Measurements from ENCODE around the gene DIRAS3.
"Not testable (repeated sequence)": the region's sequence is repeated elsewhere in the genome, so short reads cannot be mapped to it uniquely, and the experiment has no call there.

DIRAS3 gene

GRCh38 chr1:68081775-68082283 is 31.4 kb upstream of the DIRAS3 start:
- H3K27ac ChIP-seq: no peak overlapping the region
- no peak for TF ChIP-seq CTCF (IDR thresholded peaks at IDR 0.05; ENCODE audit: low read depth, low read length)
- H3K27me3 ChIP-seq (ENCODE audit: insufficient read depth, low read depth, severe bottlenecking): no peaks in the 10 kb centered on the region
- no peaks in the 10 kb centered on the region for H3K9me3 ChIP-seq (ENCODE audit: severe bottlenecking)
- no peaks in the 10 kb centered on the region for H3K36me3 ChIP-seq
- DNase-seq: no peak
- H3K4me3 ChIP-seq (ENCODE audit: low read depth, low read length): no peak overlapping the region

GRCh38 chr1:68078647-68079046 is 28.2 kb upstream of the DIRAS3 start:
- Histone ChIP-seq H3K27me3 (ENCODE audit: insufficient read depth, low read depth, severe bottlenecking) (no peaks in the 10 kb centered on the region), H3K9me3 (ENCODE audit: severe bottlenecking) (no peaks in the 10 kb centered on the region), H3K27ac (no peak overlapping the region), H3K36me3 (no peaks in the 10 kb centered on the region), H3K4me3 (ENCODE audit: low read depth, low read length) (no peak overlapping the region)
- DNase-seq: no peak
- no peak for TF ChIP-seq CTCF (IDR thresholded peaks at IDR 0.05; ENCODE audit: low read depth, low read length)

GRCh38 chr1:68074472-68074871 is 24.0 kb upstream of the DIRAS3 start:
- TF ChIP-seq CTCF (IDR thresholded peaks at IDR 0.05; ENCODE audit: low read depth, low read length): no peak
- no peaks in the 10 kb centered on the region for H3K27me3 ChIP-seq (ENCODE audit: insufficient read depth, low read depth, severe bottlenecking)
- H3K4me3 ChIP-seq (ENCODE audit: low read depth, low read length): no peak overlapping the region
- H3K27ac ChIP-seq: no peak overlapping the region
- no peak for DNase-seq
- no peaks in the 10 kb centered on the region for H3K9me3 ChIP-seq (ENCODE audit: severe bottlenecking)
- no peaks in the 10 kb centered on the region for H3K36me3 ChIP-seq

GRCh38 chr1:68065766-68066165 is 15.3 kb upstream of the DIRAS3 start:
- TF ChIP-seq CTCF (IDR thresholded peaks at IDR 0.05; ENCODE audit: low read depth, low read length): no peak
- DNase-seq: no peak
- Histone ChIP-seq H3K27ac (no peak overlapping the region), H3K27me3 (ENCODE audit: insufficient read depth, low read depth, severe bottlenecking) (no peaks in the 10 kb centered on the region), H3K4me3 (ENCODE audit: low read depth, low read length) (no peak overlapping the region), H3K36me3 (no peaks in the 10 kb centered on the region), H3K9me3 (ENCODE audit: severe bottlenecking) (peaks cover 4% of the 10 kb centered on the region)

- H3K27ac ChIP-seq; H3K36me3 ChIP-seq; H3K9me3 ChIP-seq (ENCODE audit: severe bottlenecking); H3K27me3 ChIP-seq (ENCODE audit: insufficient read depth, low read depth, severe bottlenecking); H3K4me3 ChIP-seq (ENCODE audit: low read depth, low read length); DNase-seq: not testable (repeated sequence)
Measured at GRCh38 chr1:68058053-68058452, 7.6 kb upstream of the DIRAS3 start.

GRCh38 chr1:68057564-68057963 is 7.1 kb upstream of the DIRAS3 start:
- Histone ChIP-seq H3K9me3 (ENCODE audit: severe bottlenecking) (peaks cover under 1% of the 10 kb centered on the region), H3K27ac (no peak overlapping the region), H3K4me3 (ENCODE audit: low read depth, low read length) (no peak overlapping the region), H3K36me3 (no peaks in the 10 kb centered on the region), H3K27me3 (ENCODE audit: insufficient read depth, low read depth, severe bottlenecking) (no peaks in the 10 kb centered on the region)
- peak; percentile 41 for TF ChIP-seq CTCF (IDR thresholded peaks at IDR 0.05; ENCODE audit: low read depth, low read length)
- no peak for DNase-seq

All from WERI-Rb-1 (cell line).